ENCODE data around the gene CDKAL1. TPM values are rescaled to one million over a fixed set of nuclear protein-coding genes. Genes with fewer than 3 reads are reported as not detected.
"Not testable (repeated sequence)": the region's sequence is repeated elsewhere in the genome, so short reads cannot be mapped to it uniquely, and the experiment has no call there.

CDKAL1 gene
- total RNA-seq, 1 donor, result 12.1 TPM

GRCh38 chr6:20724443-20725190, 190.4 kb downstream of the CDKAL1 start:
- DNase-seq (ENCODE audit: low read depth in 2 of 3, low spot score in 2 of 3), result no peak

GRCh38 chr6:20725235-20725634, 191.0 kb downstream of the CDKAL1 start:
- DNase-seq (ENCODE audit: low read depth in 2 of 3, low spot score in 2 of 3), result not testable (repeated sequence)

- DNase-seq (ENCODE audit: low read depth in 2 of 3, low spot score in 2 of 3), result no peak
These were observed 194.8 kb downstream of the CDKAL1 start for GRCh38 chr6:20729086-20729485.

- not testable (repeated sequence) for DNase-seq (ENCODE audit: low read depth in 2 of 3, low spot score in 2 of 3)
These were observed 198.1 kb downstream of the CDKAL1 start for GRCh38 chr6:20732362-20732761.

- DNase-seq (ENCODE audit: low read depth in 2 of 3, low spot score in 2 of 3), result no peak
These were observed 198.6 kb downstream of the CDKAL1 start for GRCh38 chr6:20732896-20733295.

GRCh38 chr6:20737912-20738311, 203.7 kb downstream of the CDKAL1 start:
- DNase-seq (ENCODE audit: low read depth in 2 of 3, low spot score in 2 of 3), result no peak

GRCh38 chr6:20740088-20740487, 205.8 kb downstream of the CDKAL1 start:
- DNase-seq (ENCODE audit: low read depth in 2 of 3, low spot score in 2 of 3), result no peak

GRCh38 chr6:20740727-20741126, 206.5 kb downstream of the CDKAL1 start:
- no peak for DNase-seq (ENCODE audit: low read depth in 2 of 3, low spot score in 2 of 3)

- DNase-seq (ENCODE audit: low read depth in 2 of 3, low spot score in 2 of 3), result no peak
These were observed 207.2 kb downstream of the CDKAL1 start for GRCh38 chr6:20741490-20741889.

- DNase-seq (ENCODE audit: low read depth in 2 of 3, low spot score in 2 of 3), result no peak
These were observed 210.8 kb downstream of the CDKAL1 start for GRCh38 chr6:20744911-20745557.

GRCh38 chr6:20746024-20746423, 211.8 kb downstream of the CDKAL1 start:
- no peak for DNase-seq (ENCODE audit: low read depth in 2 of 3, low spot score in 2 of 3)

GRCh38 chr6:20746805-20747558, 212.7 kb downstream of the CDKAL1 start:
- no peak for DNase-seq (ENCODE audit: low read depth in 2 of 3, low spot score in 2 of 3)

- DNase-seq (ENCODE audit: low read depth in 2 of 3, low spot score in 2 of 3), result no peak
These were observed 213.7 kb downstream of the CDKAL1 start for GRCh38 chr6:20747991-20748390.

GRCh38 chr6:20751293-20751935, 217.2 kb downstream of the CDKAL1 start:
- no peak for DNase-seq (ENCODE audit: low read depth in 2 of 3, low spot score in 2 of 3)

- no peak for DNase-seq (ENCODE audit: low read depth in 2 of 3, low spot score in 2 of 3)
These were observed 221.4 kb downstream of the CDKAL1 start for GRCh38 chr6:20755631-20756030.

- not testable (repeated sequence) for DNase-seq (ENCODE audit: low read depth in 2 of 3, low spot score in 2 of 3)
These were observed 222.4 kb downstream of the CDKAL1 start for GRCh38 chr6:20756584-20757147.

GRCh38 chr6:20757761-20758160, 223.5 kb downstream of the CDKAL1 start:
- DNase-seq (ENCODE audit: low read depth in 2 of 3, low spot score in 2 of 3), result no peak

GRCh38 chr6:20763296-20763695, 229.0 kb downstream of the CDKAL1 start:
- no peak for DNase-seq (ENCODE audit: low read depth in 2 of 3, low spot score in 2 of 3)

- peak in 2 of 3 donors; percentile 56 to 78 for DNase-seq (ENCODE audit: low read depth in 2 of 3, low spot score in 2 of 3)
These were observed 235.4 kb downstream of the CDKAL1 start for GRCh38 chr6:20769631-20770030.

GRCh38 chr6:20770773-20771172, 236.5 kb downstream of the CDKAL1 start:
- no peak for DNase-seq (ENCODE audit: low read depth in 2 of 3, low spot score in 2 of 3)

- no peak for DNase-seq (ENCODE audit: low read depth in 2 of 3, low spot score in 2 of 3)
These were observed 237.2 kb downstream of the CDKAL1 start for GRCh38 chr6:20771409-20771808.

All from hematopoietic multipotent progenitor cell (in vitro differentiated cells).